ENCODE measurements around the gene ACIN1.

DNA sequence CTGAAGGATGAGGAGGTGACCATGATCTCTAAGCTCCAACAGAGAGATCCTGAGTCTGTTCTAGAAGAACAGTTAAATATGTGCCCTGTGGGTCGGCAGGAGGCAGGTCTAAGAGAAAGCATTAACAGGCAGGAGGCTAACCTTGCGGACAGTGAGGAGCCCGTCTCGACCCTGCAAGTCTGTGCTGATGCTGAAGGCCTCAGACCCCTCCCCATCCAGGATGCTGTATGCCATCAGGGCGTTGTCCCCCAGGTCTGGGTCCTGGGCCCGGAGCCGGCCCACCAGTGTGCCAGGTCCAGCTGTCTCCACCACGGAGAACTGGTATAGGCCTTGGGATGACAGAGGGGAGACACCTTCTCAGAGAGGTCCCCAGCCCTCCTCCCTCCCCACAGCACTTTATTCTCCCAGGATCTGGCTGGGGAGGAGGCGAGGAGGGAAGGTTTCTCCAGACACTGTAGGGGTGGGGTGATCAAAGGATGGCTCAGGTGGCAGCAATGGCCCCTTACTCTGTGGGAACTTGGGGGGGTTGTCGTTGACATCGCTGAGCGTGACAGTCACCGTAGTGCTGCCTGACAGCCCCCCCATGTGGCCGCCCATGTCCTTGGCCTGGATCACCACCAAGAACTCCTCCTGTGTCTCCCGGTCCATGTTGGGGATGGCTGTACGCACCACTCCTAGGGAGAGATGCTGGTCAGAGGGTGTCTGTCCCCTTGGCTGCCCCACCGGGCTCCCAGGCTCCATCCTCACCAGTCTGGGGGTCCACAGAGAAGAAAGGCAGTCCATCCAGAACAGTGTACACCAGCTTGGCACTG lies 40.7 kb downstream of the ACIN1 start:
- TF ChIP-seq, protein P1, sequence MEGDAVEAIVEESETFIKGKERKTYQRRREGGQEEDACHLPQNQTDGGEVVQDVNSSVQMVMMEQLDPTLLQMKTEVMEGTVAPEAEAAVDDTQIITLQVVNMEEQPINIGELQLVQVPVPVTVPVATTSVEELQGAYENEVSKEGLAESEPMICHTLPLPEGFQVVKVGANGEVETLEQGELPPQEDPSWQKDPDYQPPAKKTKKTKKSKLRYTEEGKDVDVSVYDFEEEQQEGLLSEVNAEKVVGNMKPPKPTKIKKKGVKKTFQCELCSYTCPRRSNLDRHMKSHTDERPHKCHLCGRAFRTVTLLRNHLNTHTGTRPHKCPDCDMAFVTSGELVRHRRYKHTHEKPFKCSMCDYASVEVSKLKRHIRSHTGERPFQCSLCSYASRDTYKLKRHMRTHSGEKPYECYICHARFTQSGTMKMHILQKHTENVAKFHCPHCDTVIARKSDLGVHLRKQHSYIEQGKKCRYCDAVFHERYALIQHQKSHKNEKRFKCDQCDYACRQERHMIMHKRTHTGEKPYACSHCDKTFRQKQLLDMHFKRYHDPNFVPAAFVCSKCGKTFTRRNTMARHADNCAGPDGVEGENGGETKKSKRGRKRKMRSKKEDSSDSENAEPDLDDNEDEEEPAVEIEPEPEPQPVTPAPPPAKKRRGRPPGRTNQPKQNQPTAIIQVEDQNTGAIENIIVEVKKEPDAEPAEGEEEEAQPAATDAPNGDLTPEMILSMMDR (conservative IDR thresholded peaks at IDR 0.05 in 1 of 2, IDR thresholded peaks at IDR 0.05 in 1 of 2; ENCODE audit: extremely low read depth in 1 of 2, insufficient read depth in 1 of 2, low read depth in 1 of 2, low read length in 2 of 2), result no peak
- TF ChIP-seq EZH2 (IDR thresholded peaks at IDR 0.05; ENCODE audit: borderline replicate concordance, low read length), result no peak

Measured in mammary epithelial cell (primary cell).